HCT116 (cell line): ENCODE results near the gene RRM1. TPM values are rescaled to one million over a fixed set of nuclear protein-coding genes. Genes with fewer than 3 reads are reported as not detected.

ENCODE experiments used
- ATAC-seq: fragments of 200-7000 bp; cut with Tn5 transposase; 2 replicates; pipeline ENCODE4 v1.9.1; 2020; ENCODE audit warnings: mild to moderate bottlenecking, moderate library complexity
- BruUV-seq: library from RNA; stranded (reverse); fragments of 400-500 nt; replicated peaks from 2 replicates; lab custom pipeline; 2021; lab: Mats Ljungman, UMichigan
- CTCF ChIA-PET: fragments of 300-600 bp; sonication (Branson Sonifier 250); formaldehyde crosslinking; loops from one replicate; lab custom pipeline; 2021; ENCODE audit warnings: antibody characterized with exemption; lab: Charles Lee
- POLR2A ChIA-PET: fragments of 300-600, 350-600 bp; sonication (Branson Sonifier 250); formaldehyde crosslinking; loops from one replicate; lab custom pipeline; 2021; ENCODE audit warnings: antibody characterized with exemption; lab: Charles Lee
- RAD21 ChIA-PET, 2 experiments: fragments of 300-600 bp; sonication (Branson Sonifier 250); formaldehyde crosslinking; loops; one replicate each; lab custom pipeline; 2023; ENCODE audit warnings: low total read pairs in 2 of 2; ENCODE audit not compliant: uncharacterized antibody in 2 of 2, unreplicated experiment in 2 of 2, low non-redundant PET in 1 of 2; lab: Charles Lee
- DNase-seq: peaks from one replicate; pipeline ENCODE4 v3.0.0-alpha.2; 2010; ENCODE audit warnings: low read depth, low spot score
- H2AFZ ChIP-seq: fragments of 200-600 bp; shearing (Covaris generic), sonication (generic); 2 replicates; pipeline ENCODE4 v1.6.1; 2017; ENCODE audit warnings: low read depth, mixed run types, mixed read lengths, antibody characterized with exemption, low read length; ENCODE audit not compliant: poor library complexity, severe bottlenecking
- H3K27ac ChIP-seq: 2 replicates; pipeline ENCODE4 v1.5.1; 2012; ENCODE audit warnings: low read depth, low read length
- H3K27me3 ChIP-seq: fragments of 200-600 bp; sonication (generic); 2 replicates; pipeline ENCODE4 v1.6.1; 2016; ENCODE audit warnings: mixed run types, low read length, mixed read lengths; ENCODE audit not compliant: insufficient read depth
- H3K36me3 ChIP-seq, 2 experiments: fragments of 200-500 bp in 1 of 2; fragments of 200-600 bp in 1 of 2; sonication (Bioruptor generic) in 1 of 2; sonication (generic) in 1 of 2; 2 replicates each; pipeline versions ENCODE4 v1.5.1 to v1.6.1; 2014 to 2016; ENCODE audit warnings: low read length in 2 of 2, inconsistent platforms in 1 of 2, mixed read lengths in 1 of 2, mixed run types in 1 of 2; ENCODE audit not compliant: insufficient read depth in 2 of 2, control insufficient read depth in 1 of 2
- H3K4me1 ChIP-seq, 2 experiments: fragments of 200-600 bp in 1 of 2; sonication (generic) in 1 of 2; 2 replicates each; pipeline versions ENCODE4 v1.5.1 to v1.6.1; 2012 to 2017; ENCODE audit warnings: low read length in 2 of 2, inconsistent platforms in 1 of 2, mild to moderate bottlenecking in 1 of 2, mixed read lengths in 1 of 2, mixed run types in 1 of 2, moderate library complexity in 1 of 2; ENCODE audit not compliant: insufficient read depth in 2 of 2, control insufficient read depth in 1 of 2
- H3K4me2 ChIP-seq: fragments of 200-600 bp; sonication (generic); 2 replicates; pipeline ENCODE4 v1.6.1; 2017; ENCODE audit warnings: mixed run types, low read length, mixed read lengths
- H3K4me3 ChIP-seq, 2 experiments: fragments of 200-600 bp in 1 of 2; sonication (generic) in 1 of 2; replicated peaks in 1 of 2; 2 replicates each; pipeline ENCODE4 v1.5.1; 2011 to 2016; ENCODE audit warnings: low read length in 2 of 2, control low read depth in 1 of 2, low read depth in 1 of 2, mild to moderate bottlenecking in 1 of 2, mixed read lengths in 1 of 2, mixed run types in 1 of 2
- H3K79me2 ChIP-seq: fragments of 200-600 bp; sonication (generic); 2 replicates; pipeline ENCODE4 v1.6.1; 2017; ENCODE audit warnings: mild to moderate bottlenecking, mixed run types, low read length, moderate library complexity, mixed read lengths; ENCODE audit not compliant: insufficient read depth
- H3K9ac ChIP-seq: fragments of 200-600 bp; sonication (generic); 2 replicates; pipeline ENCODE4 v1.6.1; 2016; ENCODE audit warnings: low read length, mixed read lengths
- H3K9me2 ChIP-seq: fragments of 200-600 bp; sonication (generic), shearing (Covaris generic); 2 replicates; pipeline ENCODE4 v1.6.1; 2017; ENCODE audit warnings: mixed run types, mild to moderate bottlenecking, moderate library complexity; ENCODE audit not compliant: insufficient read depth
- H3K9me3 ChIP-seq, 2 experiments: fragments of 200-500 bp in 1 of 2; fragments of 200-600 bp in 1 of 2; sonication (Bioruptor generic) in 1 of 2; sonication (generic) in 1 of 2; 2 replicates each; pipeline ENCODE4 v1.6.1; 2014 to 2017; ENCODE audit warnings: low read length in 2 of 2, mixed read lengths in 2 of 2, inconsistent platforms in 1 of 2, low read depth in 1 of 2, mild to moderate bottlenecking in 1 of 2, mixed run types in 1 of 2, moderate library complexity in 1 of 2; ENCODE audit not compliant: control insufficient read depth in 1 of 2, insufficient read depth in 1 of 2
- H4K20me1 ChIP-seq: fragments of 200-600 bp; sonication (generic), shearing (Covaris generic); 2 replicates; pipeline ENCODE4 v1.6.1; 2017; ENCODE audit warnings: mixed run types, mild to moderate bottlenecking, moderate library complexity; ENCODE audit not compliant: insufficient read depth
- CBX3 ChIP-seq: IDR thresholded peaks from 2 replicates; pipeline ENCODE4 v1.6.1; 2012; ENCODE audit warnings: low read depth
- CEBPB ChIP-seq: IDR thresholded peaks from 2 replicates; pipeline ENCODE4 v1.6.1; 2012; ENCODE audit warnings: low read depth
- ELF1 ChIP-seq: IDR thresholded peaks from 2 replicates; pipeline ENCODE4 v1.6.1; 2012; ENCODE audit warnings: low read depth, borderline replicate concordance
- EZH2 ChIP-seq: fragments of 200-600 bp; sonication (generic); IDR thresholded peaks from 2 replicates; pipeline ENCODE4 v1.6.1; 2017; ENCODE audit warnings: antibody characterized with exemption, mixed run types
- EZH2phosphoT487 ChIP-seq: fragments of 200-600 bp; IDR thresholded peaks from 2 replicates; pipeline ENCODE4 v1.6.1; 2018; ENCODE audit warnings: antibody characterized with exemption, borderline replicate concordance
- FOSL1 ChIP-seq: IDR thresholded peaks from 2 replicates; pipeline ENCODE4 v1.6.1; 2012; ENCODE audit warnings: low read depth
- JUND ChIP-seq: IDR thresholded peaks from 2 replicates; pipeline ENCODE4 v1.6.1; 2012
- POLR2A ChIP-seq: IDR thresholded peaks from 2 replicates; pipeline ENCODE4 v1.7.0; 2011; ENCODE audit warnings: borderline replicate concordance; ENCODE audit not compliant: insufficient read depth, insufficient read length; ENCODE audit errors: extremely low read depth
- POLR2AphosphoS5 ChIP-seq: IDR thresholded peaks from 2 replicates; pipeline ENCODE4 v1.6.1; 2011; ENCODE audit warnings: mild to moderate bottlenecking, low read depth, low read length, moderate library complexity
- RAD21 ChIP-seq: IDR thresholded peaks from 2 replicates; pipeline ENCODE4 v1.6.1; 2012; ENCODE audit warnings: low read depth, mild to moderate bottlenecking
- SIN3A ChIP-seq: IDR thresholded peaks from 2 replicates; pipeline ENCODE4 v1.6.1; 2012; ENCODE audit warnings: low read depth
- SP1 ChIP-seq: IDR thresholded peaks from 2 replicates; pipeline ENCODE4 v1.6.1; 2012; ENCODE audit warnings: low read depth
- YY1 ChIP-seq: IDR thresholded peaks from 2 replicates; pipeline ENCODE4 v1.6.1; 2011; ENCODE audit warnings: low read length, low read depth, moderate library complexity, mild to moderate bottlenecking; ENCODE audit not compliant: insufficient replicate concordance; ENCODE audit errors: extremely low read depth
- ZFX ChIP-seq: fragments of 450-650 bp; IDR thresholded peaks from 2 replicates; pipeline ENCODE4 v1.6.1; 2017
- ZNF274 ChIP-seq: fragments of 200-500 bp; sonication (Bioruptor generic); IDR thresholded peaks from 2 replicates; pipeline ENCODE4 v1.6.1; 2014; ENCODE audit warnings: mild to moderate bottlenecking, low read depth, low read length, inconsistent platforms
- intact Hi-C: fragments of 100-400 bp; cut with micrococcal nuclease; formaldehyde crosslinking; loops from 2 replicates; pipeline ENCODE4 v1.10.0; 2022
- total RNA-seq: library from RNA; stranded (reverse); gene quantifications from one replicate; pipeline ENCODE4 v1.2.1, GENCODE V29; 2021; ENCODE audit not compliant: unreplicated experiment
- TF ChIP-seq, protein P1 (sequence below): IDR thresholded peaks from 2 replicates; pipeline ENCODE4 v1.6.1; 2012; ENCODE audit warnings: low read depth
- TF ChIP-seq, protein P2 (sequence below): IDR thresholded peaks from 2 replicates; pipeline ENCODE4 v1.6.1; 2011; ENCODE audit warnings: mild to moderate bottlenecking, low read length, moderate library complexity; ENCODE audit not compliant: insufficient replicate concordance; ENCODE audit errors: extremely low read depth
- TF ChIP-seq, protein P3 (sequence below): IDR thresholded peaks from 2 replicates; pipeline ENCODE4 v1.6.1; 2012
- TF ChIP-seq, protein P4 (sequence below), 3 experiments: fragments of 200-600 bp in 1 of 3; sonication (generic) in 1 of 3; IDR thresholded peaks in 2 of 3; conservative IDR thresholded peaks in 1 of 3; 2 replicates each; pipeline ENCODE4 v1.5.1; 2012 to 2017; ENCODE audit warnings: low read depth in 2 of 3, low read length in 2 of 3, antibody characterized with exemption in 1 of 3, borderline replicate concordance in 1 of 3, control low read depth in 1 of 3, mild to moderate bottlenecking in 1 of 3, mixed read lengths in 1 of 3, mixed run types in 1 of 3, moderate library complexity in 1 of 3; ENCODE audit not compliant: insufficient read depth in 1 of 3

The RRM1 gene
- total RNA-seq, 1 experiment from 2014 or later = 134 TPM

GRCh38 chr11:4072668-4073285 lies 21.8 kb upstream of the RRM1 start (continued):
- TF ChIP-seq, protein P1, sequence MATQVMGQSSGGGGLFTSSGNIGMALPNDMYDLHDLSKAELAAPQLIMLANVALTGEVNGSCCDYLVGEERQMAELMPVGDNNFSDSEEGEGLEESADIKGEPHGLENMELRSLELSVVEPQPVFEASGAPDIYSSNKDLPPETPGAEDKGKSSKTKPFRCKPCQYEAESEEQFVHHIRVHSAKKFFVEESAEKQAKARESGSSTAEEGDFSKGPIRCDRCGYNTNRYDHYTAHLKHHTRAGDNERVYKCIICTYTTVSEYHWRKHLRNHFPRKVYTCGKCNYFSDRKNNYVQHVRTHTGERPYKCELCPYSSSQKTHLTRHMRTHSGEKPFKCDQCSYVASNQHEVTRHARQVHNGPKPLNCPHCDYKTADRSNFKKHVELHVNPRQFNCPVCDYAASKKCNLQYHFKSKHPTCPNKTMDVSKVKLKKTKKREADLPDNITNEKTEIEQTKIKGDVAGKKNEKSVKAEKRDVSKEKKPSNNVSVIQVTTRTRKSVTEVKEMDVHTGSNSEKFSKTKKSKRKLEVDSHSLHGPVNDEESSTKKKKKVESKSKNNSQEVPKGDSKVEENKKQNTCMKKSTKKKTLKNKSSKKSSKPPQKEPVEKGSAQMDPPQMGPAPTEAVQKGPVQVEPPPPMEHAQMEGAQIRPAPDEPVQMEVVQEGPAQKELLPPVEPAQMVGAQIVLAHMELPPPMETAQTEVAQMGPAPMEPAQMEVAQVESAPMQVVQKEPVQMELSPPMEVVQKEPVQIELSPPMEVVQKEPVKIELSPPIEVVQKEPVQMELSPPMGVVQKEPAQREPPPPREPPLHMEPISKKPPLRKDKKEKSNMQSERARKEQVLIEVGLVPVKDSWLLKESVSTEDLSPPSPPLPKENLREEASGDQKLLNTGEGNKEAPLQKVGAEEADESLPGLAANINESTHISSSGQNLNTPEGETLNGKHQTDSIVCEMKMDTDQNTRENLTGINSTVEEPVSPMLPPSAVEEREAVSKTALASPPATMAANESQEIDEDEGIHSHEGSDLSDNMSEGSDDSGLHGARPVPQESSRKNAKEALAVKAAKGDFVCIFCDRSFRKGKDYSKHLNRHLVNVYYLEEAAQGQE = no peak
- TF ChIP-seq FOSL1 = no peak
- TF ChIP-seq ZFX = no peak

- CTCF ChIA-PET = interaction anchor here (1.8 to 4.8 kb wide), 7 partner anchors 8 to 267 kb away, joined by 5 to 152 read pairs (median 15); partner anchors contain the start of genes PGAP2, RHOG and STIM1
- DNase-seq (no peak), ATAC-seq (no peak)
- Histone ChIP-seq H3K27ac (no peak overlapping the region), H3K4me1 (no peaks in the 10 kb centered on the region), H3K9me3 (no peaks in the 10 kb centered on the region), H3K4me3 (no peak overlapping the region), H3K9me2 (no peaks in the 10 kb centered on the region), H3K79me2 (no peaks in the 10 kb centered on the region), H2AFZ (no peak overlapping the region), H3K4me2 (no peak overlapping the region), H3K9ac (no peak overlapping the region), H3K36me3 (no peaks in the 10 kb centered on the region), H3K27me3 (no peaks in the 10 kb centered on the region), H4K20me1 (no peaks in the 10 kb centered on the region)
- no TSS peak for BruUV-seq
- RAD21 ChIA-PET = interaction anchor here (2.5 to 3.2 kb wide), 2 partner anchors 220 to 225 kb away, joined by 12 to 14 read pairs; no protein-coding TSS in a partner anchor
- POLR2A ChIA-PET = interaction anchor here (0.6 to 0.8 kb wide), 2 partner anchors 220 to 271 kb away, joined by 3 read pairs; no protein-coding TSS in a partner anchor
- intact Hi-C loops = no loop called here
- no peak for TF ChIP-seq EZH2phosphoT487
- no peak for TF ChIP-seq SP1
- TF ChIP-seq, protein P2, sequence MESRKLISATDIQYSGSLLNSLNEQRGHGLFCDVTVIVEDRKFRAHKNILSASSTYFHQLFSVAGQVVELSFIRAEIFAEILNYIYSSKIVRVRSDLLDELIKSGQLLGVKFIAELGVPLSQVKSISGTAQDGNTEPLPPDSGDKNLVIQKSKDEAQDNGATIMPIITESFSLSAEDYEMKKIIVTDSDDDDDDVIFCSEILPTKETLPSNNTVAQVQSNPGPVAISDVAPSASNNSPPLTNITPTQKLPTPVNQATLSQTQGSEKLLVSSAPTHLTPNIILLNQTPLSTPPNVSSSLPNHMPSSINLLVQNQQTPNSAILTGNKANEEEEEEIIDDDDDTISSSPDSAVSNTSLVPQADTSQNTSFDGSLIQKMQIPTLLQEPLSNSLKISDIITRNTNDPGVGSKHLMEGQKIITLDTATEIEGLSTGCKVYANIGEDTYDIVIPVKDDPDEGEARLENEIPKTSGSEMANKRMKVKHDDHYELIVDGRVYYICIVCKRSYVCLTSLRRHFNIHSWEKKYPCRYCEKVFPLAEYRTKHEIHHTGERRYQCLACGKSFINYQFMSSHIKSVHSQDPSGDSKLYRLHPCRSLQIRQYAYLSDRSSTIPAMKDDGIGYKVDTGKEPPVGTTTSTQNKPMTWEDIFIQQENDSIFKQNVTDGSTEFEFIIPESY = no peak
- TF ChIP-seq POLR2AphosphoS5 = no peak
- no peak for TF ChIP-seq ZNF274
- no peak for TF ChIP-seq JUND
- TF ChIP-seq CEBPB = no peak
- no peak for TF ChIP-seq ELF1
- no peak for TF ChIP-seq POLR2A
- TF ChIP-seq YY1 = no peak
- TF ChIP-seq, protein P3, sequence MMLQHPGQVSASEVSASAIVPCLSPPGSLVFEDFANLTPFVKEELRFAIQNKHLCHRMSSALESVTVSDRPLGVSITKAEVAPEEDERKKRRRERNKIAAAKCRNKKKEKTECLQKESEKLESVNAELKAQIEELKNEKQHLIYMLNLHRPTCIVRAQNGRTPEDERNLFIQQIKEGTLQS = no peak
- TF ChIP-seq CBX3 = no peak
- no peak for TF ChIP-seq EZH2
- TF ChIP-seq RAD21 = no peak
- no peak for TF ChIP-seq SIN3A
- TF ChIP-seq, protein P4, sequence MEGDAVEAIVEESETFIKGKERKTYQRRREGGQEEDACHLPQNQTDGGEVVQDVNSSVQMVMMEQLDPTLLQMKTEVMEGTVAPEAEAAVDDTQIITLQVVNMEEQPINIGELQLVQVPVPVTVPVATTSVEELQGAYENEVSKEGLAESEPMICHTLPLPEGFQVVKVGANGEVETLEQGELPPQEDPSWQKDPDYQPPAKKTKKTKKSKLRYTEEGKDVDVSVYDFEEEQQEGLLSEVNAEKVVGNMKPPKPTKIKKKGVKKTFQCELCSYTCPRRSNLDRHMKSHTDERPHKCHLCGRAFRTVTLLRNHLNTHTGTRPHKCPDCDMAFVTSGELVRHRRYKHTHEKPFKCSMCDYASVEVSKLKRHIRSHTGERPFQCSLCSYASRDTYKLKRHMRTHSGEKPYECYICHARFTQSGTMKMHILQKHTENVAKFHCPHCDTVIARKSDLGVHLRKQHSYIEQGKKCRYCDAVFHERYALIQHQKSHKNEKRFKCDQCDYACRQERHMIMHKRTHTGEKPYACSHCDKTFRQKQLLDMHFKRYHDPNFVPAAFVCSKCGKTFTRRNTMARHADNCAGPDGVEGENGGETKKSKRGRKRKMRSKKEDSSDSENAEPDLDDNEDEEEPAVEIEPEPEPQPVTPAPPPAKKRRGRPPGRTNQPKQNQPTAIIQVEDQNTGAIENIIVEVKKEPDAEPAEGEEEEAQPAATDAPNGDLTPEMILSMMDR (IDR thresholded peaks at IDR 0.05 in 2 of 3, conservative IDR thresholded peaks at IDR 0.05 in 1 of 3; ENCODE audit: borderline replicate concordance in 1 of 3, insufficient read depth in 1 of 3, low read depth in 2 of 3, low read length in 2 of 3) = no peak
Observed at GRCh38 chr11:4074266-4074665, 20.3 kb upstream of the RRM1 start.
